SK-N-SH treated with all-trans-retinoic acid at 6 μM for 48 hours (cell line): ENCODE measurements around the gene CDC20B.

ENCODE experiments used
- ZFP3 ChIP-seq: fragments of 250-450 bp; sonication (Bioruptor Pico); IDR thresholded peaks from 2 replicates; pipeline ENCODE4 v1.5.0; 2020; ENCODE audit warnings: mild to moderate bottlenecking, moderate library complexity
- TF ChIP-seq, protein P1 (sequence below): fragments of 250-450 bp; sonication (Bioruptor Pico); IDR thresholded peaks from 2 replicates; pipeline ENCODE4 v1.8.0; 2020; ENCODE audit warnings: mild to moderate bottlenecking, moderate library complexity, borderline replicate concordance

DNA sequence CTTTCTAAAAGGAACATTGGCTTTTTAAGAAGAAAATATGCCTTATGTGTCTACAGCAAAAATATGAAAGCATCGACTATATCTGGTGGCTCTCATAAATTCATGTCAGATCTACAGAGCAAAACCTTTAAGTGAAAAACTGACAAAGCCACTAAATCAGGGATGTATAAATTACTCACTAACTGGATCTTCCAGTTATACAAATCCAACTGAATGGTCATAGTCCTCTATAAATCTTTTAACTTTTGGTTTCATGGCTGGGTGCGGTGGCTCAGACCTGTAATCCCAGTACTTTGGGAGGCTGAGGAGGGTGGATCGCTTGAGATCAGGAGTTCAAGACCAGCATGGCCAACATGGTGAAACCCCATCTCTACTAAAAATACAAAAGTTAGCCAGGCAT is 99.8 kb downstream of the CDC20B start:
- TF ChIP-seq, protein P1, sequence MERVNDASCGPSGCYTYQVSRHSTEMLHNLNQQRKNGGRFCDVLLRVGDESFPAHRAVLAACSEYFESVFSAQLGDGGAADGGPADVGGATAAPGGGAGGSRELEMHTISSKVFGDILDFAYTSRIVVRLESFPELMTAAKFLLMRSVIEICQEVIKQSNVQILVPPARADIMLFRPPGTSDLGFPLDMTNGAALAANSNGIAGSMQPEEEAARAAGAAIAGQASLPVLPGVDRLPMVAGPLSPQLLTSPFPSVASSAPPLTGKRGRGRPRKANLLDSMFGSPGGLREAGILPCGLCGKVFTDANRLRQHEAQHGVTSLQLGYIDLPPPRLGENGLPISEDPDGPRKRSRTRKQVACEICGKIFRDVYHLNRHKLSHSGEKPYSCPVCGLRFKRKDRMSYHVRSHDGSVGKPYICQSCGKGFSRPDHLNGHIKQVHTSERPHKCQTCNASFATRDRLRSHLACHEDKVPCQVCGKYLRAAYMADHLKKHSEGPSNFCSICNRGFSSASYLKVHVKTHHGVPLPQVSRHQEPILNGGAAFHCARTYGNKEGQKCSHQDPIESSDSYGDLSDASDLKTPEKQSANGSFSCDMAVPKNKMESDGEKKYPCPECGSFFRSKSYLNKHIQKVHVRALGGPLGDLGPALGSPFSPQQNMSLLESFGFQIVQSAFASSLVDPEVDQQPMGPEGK (CRISPR knock-in tag) = no peak
- no peak for TF ChIP-seq ZFP3 (CRISPR knock-in tag)
